Measurements from ENCODE around the gene FRMPD2. TPM values are rescaled to one million over a fixed set of nuclear protein-coding genes. Genes with fewer than 3 reads are reported as not detected.
A peak's percentile ranks its signal among the peaks of the same experiment; 100 is the strongest.

FRMPD2 gene
- total and polyA plus RNA-seq, 11 donors, result 0.20 to 0.66 TPM; not detected in 9

GRCh38 chr10:48291190-48291589 is 16.7 kb upstream of the FRMPD2 start:
- H3K4me1 ChIP-seq, result peaks cover 0 to 15% (median 3%) of the 10 kb centered on the region in 12 donors
- intact Hi-C loops (cut with DNase I), result loop anchor here in 1 of 10 donors (2.0 kb wide), 1 partner anchor 76 kb away; no protein-coding TSS in a partner anchor
- no peak for ATAC-seq

DNA sequence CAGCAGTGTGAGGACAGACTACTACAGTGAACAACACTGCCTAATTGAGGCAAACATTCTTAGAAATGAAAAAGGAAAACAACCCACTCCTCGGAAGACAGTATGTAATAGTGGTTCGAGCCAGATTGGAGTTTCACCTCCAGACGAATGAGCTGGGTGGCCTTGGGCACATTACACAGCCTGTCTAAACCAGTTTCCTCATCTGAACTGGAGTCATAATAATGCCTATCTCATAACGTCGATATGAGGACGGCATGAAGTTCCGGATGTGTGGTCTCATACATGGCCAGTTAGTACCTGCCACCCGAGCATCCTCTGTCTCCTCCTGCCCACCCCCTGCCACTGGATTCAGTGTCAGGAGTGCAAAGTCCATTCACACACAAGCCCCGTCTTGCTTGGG is 15.8 kb upstream of the FRMPD2 start:
- intact Hi-C loops (cut with DNase I), result loop anchor here in 1 of 10 donors (2.0 kb wide), 1 partner anchor 75 kb away; no protein-coding TSS in a partner anchor
- TF ChIP-seq POLR2A (IDR thresholded peaks at IDR 0.05) (no peak), CTCF (IDR thresholded peaks at IDR 0.05) (no peak)
- no peak for DNase-seq
- H3K4me3 ChIP-seq, result no peak overlapping the region
- H3K27ac ChIP-seq, result no peak overlapping the region
- no peaks in the 10 kb centered on the region for H3K9me3 ChIP-seq
- H3K36me3 ChIP-seq, result no peaks in the 10 kb centered on the region
- no peak for ATAC-seq
- H3K4me1 ChIP-seq, result peaks cover 0 to 15% (median 3%) of the 10 kb centered on the region in 12 donors
- no peaks in the 10 kb centered on the region for H3K27me3 ChIP-seq
- WGBS, 4 donors, result 95 to 96% (median 95%) methylated on average over 9 of the region's 9 CpGs

More at GRCh38 chr10:48291190-48291589, 16.7 kb upstream of the FRMPD2 start:
- no peak for DNase-seq
- Histone ChIP-seq H3K36me3 (no peaks in the 10 kb centered on the region), H3K27ac (no peak overlapping the region), H3K4me3 (no peak overlapping the region), H3K9me3 (no peaks in the 10 kb centered on the region), H3K27me3 (no peaks in the 10 kb centered on the region)
- TF ChIP-seq POLR2A (IDR thresholded peaks at IDR 0.05), result no peak
- no peak for TF ChIP-seq CTCF (IDR thresholded peaks at IDR 0.05)
- 72 to 86% (median 77%) methylated on average over 3 of the region's 3 CpGs for WGBS, 4 donors

GRCh38 chr10:48289501-48290238 is 15.2 kb upstream of the FRMPD2 start:
- WGBS, 4 donors, result 19 to 26% (median 24%) methylated on average over 8 to 9 of the region's 9 CpGs
- intact Hi-C loops (cut with DNase I), result loop anchor here in 5 of 10 donors (2.0 to 5.0 kb wide), 3 partner anchors 72 to 77 kb away; no protein-coding TSS in a partner anchor
- ATAC-seq, result peak; percentile 48 to 79 (median 66)

More at GRCh38 chr10:48289501-48290238, 15.2 kb upstream of the FRMPD2 start:
- H3K4me1 ChIP-seq, result peaks cover 0 to 15% (median 3%) of the 10 kb centered on the region in 12 donors
- H3K9me3 ChIP-seq, result no peaks in the 10 kb centered on the region
- peak; percentile 32 to 71 (median 49) for DNase-seq
- no peaks in the 10 kb centered on the region for H3K27me3 ChIP-seq
- no peaks in the 10 kb centered on the region for H3K36me3 ChIP-seq
- TF ChIP-seq CTCF (IDR thresholded peaks at IDR 0.05) (peak; percentile 72 to 87 (median 81)), POLR2A (IDR thresholded peaks at IDR 0.05) (no peak)
- no peak overlapping the region for H3K4me3 ChIP-seq
- no peak overlapping the region for H3K27ac ChIP-seq

Measured in heart left ventricle (tissue), 16 donors.